DMS153 (cell line): ENCODE measurements around the gene HSF2.

Source experiments
- DNase-seq: peaks from one replicate; lab custom pipeline; 2025; lab: John Stamatoyannopoulos, UW

The HSF2 gene

DNA sequence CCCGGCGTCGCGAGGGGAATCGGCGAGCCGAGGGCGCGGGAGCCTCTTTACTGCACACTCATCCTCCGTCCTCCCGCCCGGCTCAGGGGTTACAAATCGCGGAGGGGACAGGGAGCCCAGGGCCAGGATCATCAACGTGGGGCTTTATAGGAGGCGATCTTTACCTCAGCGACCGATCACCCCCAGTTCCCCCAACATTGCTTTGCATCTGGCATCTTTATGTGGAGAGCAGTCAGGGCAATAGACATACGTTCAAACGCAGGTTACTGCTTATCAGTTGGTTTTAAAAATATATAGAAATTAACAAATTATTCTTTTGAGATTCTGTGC is 634 bp downstream of the HSF2 start:
- no peak for DNase-seq

DNA sequence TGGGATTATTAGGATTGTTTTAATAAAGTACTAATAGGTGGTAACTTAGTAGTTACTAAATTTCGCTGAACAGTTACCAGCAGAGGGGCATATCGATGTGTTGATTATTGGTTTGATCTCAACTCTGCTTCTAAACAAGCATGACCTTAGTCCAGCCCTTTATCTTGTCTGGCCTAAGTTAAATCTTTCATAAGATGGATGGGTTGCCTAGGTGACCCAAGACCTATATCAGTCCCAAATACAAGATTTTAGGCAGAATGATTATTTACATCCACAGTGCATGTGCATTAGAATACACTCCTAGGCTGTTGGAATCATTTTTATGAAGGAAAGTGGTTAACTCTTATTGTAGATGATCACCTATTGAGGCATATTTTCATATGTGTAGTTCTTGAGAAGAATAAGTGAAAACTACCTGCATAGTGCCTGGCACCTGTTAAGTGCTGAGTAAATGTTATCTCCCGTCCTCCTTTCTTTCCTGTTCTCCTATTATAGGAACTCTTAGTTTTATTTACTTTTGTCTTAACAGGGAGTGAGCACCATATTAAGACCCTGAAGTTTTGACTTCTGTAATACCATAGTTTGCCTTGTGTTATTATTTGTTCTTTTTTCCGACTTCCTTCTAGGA is 1.1 kb downstream of the HSF2 start:
- no peak for DNase-seq

DNA sequence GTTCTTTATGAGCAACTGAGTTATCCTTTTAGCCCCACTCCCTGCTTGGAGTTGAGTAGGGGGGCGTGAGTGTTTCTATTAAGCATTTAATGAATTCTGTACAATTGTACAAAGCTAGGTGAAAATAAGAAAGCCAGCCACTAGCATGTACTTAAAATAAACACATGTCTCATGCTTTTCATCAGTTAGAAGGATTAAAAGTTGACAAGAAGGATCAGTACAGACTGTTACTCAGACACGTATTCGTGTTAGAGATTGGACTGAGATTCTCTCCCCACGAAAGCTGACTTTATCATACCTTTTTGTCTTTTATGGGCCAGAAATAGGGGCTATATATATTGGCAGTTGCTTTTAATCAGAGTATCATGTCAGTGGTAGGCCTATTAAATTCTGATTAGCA is 1.7 kb downstream of the HSF2 start:
- no peak for DNase-seq

DNA sequence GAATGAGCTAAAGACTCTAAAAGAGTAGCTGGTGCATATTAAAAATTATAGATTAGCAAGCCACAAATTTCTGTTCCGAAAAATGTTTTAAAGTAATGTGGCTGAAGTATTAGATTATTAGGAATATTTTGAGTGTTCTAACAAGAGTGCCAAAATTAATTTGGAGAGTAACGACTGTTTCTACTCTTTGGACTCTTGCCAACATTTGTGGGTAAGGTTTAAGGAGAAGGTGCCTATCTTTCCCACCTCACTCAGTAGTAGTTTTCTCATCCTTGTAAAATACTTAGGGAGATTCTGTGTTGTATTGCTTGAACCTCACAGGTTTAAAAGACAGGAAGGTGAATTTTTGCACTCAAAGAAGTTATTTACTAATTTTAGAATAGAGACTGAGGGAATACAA is 5.0 kb downstream of the HSF2 start:
- no peak for DNase-seq

DNA sequence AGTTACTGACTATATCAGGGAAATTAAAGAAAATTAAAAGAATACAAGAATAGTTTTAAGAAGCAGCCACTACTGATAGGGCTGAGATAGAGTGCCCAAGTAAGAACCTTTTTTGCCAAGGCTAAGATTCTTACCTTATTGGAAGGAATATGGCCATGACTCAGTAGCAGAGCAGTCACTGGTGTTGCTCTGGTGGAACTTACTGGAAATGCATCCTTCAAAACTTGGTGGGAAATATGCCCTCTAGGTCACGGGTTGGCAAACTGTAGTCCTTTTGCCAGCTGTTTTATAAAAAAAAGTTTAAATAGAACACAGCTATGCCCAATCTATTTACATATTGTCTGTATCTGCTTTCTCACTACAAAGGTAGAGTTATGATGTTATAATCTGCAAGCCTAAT is 6.0 kb downstream of the HSF2 start:
- DNase-seq, result no peak

DNA sequence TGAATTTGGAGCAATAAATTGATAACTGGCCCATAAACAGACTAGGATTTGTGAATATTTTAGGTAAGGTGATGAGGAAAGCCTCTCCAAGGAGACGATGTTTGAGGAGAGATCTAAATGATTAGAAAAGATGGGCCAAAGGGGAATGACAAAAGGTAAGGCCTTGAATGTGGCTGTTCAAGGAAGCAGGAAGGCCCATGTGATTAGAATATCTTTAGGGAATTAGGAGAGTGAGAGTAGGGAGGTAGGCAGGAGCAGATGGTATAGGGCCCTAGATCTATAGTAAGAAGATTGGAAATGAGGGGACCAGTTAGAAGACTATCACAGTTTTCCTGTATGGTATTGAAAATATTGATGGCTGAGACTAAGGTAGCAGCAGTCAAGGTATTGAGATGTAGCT is 6.7 kb downstream of the HSF2 start:
- DNase-seq, result no peak

DNA sequence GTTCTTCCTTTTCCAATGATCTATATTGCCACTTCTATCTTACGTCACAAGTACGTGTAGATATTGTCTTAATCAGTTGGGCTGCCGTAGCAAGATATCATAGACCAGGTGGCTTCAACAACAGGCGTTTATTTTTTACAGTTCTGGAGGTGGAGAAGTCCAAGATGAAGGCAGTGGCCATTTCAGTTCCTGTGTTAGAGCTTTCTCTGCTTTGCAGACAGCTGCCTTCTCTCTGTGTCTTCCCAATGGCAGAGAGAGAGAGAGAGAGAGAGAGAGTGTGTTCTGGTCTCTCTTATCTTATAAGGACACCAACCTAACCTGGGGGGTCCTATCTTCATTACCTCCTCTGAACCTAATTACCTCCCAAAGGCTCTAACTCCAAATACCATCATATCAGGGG is 8.3 kb downstream of the HSF2 start:
- DNase-seq, result no peak

DNA sequence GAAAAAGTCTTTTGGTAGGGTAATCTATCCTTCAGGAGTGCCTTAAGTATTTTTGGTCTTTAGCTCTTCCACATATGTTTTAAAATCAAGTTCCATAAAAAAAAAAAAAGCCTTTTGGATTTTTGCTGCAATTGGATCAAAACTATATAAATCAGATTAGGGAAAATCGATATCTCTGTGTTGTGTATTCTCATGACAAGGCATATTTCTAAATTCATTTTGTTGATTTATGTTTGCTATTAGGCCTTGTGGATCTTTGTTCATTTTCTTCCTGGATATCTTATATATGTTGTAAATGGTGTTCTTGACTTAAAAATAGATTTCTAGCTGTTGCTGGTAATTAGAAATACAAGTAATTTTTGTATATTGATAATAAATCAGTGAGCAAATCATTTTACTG is 8.8 kb downstream of the HSF2 start:
- no peak for DNase-seq

DNA sequence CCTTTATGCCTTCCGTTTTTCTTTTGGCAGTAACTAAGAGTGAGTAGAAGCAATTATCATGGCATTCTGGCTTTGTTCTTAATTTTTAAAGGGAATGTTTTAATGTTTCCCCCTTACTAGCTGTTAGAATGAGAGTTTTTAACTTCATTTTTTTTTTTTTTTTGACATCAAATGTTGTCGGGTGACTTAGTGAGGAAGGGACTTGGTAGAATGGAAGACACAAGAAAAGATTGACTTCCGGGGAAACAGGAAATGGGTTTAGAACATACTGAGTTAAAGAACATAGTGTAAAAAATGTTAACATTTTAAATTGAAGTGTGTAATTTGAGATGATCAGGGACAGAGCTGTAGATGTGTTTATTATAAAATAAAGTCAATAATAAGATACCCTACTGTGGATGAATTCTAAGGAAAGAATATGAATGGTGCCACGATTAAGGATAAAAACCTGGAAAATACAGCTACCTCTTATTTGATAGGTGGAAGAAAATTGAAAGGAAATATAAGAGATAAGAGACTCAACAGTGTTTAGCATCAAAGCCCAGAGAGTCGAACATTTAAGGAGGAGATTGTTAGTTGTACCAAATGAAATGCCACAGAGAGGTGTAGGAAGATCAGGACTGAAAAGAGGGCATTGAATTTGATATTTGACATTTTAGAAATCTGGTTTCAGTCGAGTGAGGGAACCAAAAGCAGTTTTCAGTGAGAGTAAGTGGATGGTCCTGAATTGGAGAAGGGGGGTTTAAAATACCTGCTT is 9.4 kb downstream of the HSF2 start:
- DNase-seq, result no peak

DNA sequence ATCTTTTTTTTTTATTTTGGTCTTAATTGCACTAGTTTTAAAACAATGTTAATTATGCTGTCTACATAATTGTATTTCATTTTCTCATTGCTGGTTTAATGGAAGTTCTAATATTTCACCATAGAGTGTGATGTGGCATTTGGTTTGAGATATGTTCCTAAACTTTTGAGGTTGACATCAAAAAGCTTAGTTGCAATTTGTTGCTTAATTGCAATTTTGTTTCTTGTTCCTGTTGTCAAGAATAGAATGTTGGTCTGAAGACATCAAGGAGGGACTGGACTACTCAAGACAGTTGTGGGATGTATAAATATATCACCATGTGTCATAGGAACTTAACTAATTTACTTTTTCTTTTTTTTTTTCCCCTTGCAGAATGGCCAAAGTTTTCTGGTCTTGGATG is 12.5 kb downstream of the HSF2 start:
- DNase-seq, result no peak

DNA sequence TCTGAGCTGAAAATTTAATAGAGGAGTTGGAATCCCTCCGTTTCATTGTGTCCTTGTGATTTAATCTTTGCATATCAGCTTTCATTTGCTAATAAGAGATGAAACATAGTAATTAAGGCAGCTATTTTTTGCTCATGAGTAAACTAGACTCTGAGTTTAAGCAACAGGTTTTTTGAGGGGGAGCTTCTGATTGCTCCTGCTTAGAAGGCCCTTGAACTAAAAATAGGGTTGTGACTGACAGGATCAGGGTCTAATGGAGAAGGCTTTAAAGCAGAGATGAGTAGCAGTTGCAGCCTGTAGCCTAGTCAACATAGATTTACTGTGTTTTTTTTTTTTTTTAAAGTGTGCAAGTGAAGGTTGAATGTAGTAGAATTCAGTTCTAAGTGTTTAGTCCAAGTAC is 17.4 kb downstream of the HSF2 start:
- DNase-seq, result no peak

DNA sequence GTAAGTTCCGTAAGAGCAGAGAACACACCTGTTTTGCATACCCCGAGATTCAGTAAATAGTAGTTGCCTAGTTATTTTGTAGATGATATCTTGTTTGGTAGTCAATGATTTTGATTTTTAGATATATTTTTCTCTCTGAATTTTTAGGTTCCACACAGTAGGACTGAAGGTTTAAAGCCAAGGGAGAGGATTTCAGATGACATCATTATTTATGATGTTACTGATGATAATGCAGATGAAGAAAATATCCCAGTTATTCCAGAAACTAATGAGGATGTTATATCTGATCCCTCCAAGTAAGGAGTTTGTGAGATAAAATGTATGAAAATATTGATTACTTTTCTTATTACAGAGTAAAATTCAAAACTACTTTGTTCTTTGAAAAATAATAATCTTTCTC is 22.6 kb downstream of the HSF2 start:
- DNase-seq, result no peak

DNA sequence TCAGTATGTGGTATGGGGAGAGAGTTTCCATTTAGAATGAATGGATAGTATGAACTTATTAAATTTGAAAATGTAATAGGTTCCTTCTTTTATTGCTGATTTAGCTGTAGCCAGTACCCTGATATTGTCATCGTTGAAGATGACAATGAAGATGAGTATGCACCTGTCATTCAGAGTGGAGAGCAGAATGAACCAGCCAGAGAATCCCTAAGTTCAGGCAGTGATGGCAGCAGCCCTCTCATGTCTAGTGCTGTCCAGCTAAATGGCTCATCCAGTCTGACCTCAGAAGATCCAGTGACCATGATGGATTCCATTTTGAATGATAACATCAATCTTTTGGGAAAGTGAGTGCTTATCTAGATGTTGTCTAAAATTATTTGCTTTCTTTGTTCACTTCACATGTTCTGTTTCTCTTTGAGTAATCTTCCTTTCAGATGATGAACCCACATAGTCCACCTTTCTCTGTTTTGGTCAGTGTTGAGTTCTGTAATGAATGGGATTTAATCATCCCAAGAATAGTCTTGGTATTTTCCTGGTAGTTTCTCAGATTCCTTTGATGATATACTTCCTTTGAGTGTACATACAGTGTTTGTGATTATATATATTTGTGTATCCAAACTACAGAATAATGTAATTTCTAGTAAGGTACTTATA is 23.3 kb downstream of the HSF2 start:
- DNase-seq, result no peak

DNA sequence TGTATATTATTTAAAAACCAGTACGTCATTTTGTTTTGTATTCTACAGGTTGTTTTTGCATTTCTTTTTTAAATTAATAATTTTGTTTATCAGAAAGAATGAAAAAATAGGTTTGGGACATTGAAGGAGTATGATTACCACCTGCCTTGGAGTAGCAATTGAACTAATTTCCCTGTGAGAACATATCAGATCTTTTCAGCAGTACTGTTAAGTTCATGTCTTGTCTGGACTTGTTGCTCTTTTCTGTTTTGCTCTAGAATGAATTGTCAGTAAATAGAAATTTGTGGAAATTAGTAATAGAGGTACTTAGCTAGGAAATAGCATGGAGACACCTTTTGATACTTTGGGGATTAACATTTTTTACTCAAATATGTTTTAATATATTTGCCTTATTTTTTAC is 24.3 kb downstream of the HSF2 start:
- no peak for DNase-seq

DNA sequence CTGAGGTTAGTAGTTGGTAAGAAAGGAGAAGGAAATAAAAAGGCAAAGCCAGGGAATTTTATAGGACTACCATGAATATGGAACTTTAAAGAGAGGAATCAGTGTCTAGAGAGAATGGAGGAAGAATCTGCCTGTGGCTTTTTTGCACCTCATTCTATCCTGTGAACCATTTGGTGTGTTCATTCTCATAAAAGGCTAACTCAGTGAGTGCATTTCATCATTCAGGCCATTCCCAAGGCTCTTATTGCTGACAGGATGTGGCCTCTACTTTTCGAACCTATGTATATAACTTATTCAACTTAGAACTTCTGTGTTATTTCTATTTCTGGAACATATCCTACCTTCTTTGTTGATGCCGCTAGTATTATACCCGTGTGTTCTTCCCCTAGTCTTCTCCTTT is 27.1 kb downstream of the HSF2 start:
- no peak for DNase-seq

DNA sequence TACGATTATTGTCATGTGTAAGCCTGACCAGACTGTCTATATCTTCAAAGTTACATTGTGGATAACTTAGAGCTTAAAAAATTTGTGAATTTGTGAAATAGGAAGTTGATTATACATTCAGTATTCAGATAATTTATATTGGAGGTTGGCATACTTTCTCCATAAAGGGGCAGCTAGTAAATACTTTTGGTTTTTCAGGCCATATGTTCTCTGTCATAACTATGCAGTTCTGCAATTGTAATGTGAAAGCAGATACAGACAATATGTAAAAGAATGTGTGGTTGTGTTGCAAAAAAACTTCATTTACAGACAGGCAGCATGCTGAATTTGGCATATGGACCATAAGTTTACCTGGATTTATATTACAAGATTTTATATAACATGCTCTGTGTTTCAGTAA is 29.3 kb downstream of the HSF2 start:
- no peak for DNase-seq

DNA sequence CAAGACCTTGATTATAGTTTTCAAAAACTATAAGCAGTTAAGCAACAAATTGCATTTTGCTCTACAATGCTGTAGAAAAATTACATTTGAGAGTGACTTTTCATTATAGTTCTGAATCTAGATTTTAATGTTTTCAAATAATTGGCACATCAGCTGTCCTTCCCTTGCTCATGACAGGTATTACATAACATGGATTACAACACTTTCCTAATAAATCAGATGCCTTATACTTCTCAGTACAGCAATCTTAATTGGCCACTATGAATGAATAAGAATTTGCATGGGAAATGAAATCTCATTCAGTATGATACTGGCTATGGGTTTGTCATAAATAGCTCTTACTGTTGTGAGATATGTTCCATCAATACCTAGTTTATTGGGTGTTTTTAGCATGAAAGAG is 29.9 kb downstream of the HSF2 start:
- no peak for DNase-seq

DNA sequence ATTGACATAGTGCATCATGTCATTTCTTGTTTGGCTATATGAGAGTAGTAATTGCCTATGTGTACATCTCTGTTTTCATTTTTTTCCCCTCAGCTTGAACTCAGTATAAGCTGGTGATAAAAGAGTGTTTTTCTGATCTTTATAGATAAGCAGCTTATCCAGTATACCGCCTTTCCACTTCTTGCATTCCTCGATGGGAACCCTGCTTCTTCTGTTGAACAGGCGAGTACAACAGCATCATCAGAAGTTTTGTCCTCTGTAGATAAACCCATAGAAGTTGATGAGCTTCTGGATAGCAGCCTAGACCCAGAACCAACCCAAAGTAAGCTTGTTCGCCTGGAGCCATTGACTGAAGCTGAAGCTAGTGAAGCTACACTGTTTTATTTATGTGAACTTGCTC is 32.3 kb downstream of the HSF2 start:
- no peak for DNase-seq

DNA sequence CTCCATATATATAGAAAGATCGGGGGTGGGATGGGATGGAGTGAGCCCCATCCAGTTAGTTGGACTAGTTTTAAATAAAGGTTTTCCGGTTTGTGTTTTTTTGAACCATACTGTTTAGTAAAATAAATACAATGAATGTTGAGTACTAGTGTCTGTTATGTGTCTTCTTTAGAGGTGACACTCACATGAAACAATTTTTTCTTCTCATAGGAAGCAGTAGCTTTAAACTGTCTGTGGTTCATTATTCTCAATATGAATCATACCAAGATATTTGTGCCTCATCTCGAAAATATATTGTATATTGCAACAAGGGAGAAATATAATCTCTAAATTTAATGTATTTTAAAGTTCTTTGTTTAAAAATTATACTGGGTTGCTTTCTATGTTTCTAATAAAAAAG is 33.4 kb downstream of the HSF2 start:
- no peak for DNase-seq

DNA sequence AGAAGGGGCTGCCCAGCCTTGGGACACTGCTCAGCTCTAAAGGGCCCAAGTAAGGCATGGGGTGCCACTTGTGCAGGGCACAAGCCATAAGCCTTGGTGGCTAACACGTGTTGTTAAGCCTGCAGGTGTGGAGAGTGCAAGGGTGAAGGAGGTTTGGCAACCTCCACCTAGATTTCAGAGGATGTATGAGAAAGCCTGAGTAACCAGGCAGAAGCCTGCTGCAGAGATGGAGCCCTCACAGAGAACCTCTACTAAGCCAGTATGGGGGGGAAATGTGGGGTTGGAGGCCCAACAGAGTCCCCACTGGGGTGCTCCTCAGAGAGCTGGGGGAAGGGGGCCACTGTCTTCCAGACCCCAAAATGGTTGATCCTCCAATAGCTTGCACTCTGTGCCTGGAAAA is 39.5 kb downstream of the HSF2 start:
- DNase-seq, result no peak

DNA sequence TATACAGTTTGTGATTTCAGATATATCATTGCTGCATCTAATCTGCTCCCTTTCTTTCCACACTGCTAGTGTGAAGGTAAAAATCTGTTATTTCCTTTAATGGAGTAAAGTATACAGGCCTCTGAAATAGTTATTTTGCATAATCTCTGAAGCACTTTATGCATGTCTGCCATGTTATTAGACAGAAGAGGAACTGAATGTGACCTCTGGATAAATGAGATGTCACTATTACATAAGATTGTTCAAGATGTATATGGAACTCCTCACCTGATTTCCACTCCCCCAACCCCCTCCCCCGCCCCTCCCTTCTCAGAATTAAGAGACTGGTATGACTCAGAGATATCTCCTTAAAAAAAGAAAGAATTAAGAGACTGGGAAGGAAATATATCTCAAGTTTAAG is 45.8 kb downstream of the HSF2 start:
- no peak for DNase-seq

DNA sequence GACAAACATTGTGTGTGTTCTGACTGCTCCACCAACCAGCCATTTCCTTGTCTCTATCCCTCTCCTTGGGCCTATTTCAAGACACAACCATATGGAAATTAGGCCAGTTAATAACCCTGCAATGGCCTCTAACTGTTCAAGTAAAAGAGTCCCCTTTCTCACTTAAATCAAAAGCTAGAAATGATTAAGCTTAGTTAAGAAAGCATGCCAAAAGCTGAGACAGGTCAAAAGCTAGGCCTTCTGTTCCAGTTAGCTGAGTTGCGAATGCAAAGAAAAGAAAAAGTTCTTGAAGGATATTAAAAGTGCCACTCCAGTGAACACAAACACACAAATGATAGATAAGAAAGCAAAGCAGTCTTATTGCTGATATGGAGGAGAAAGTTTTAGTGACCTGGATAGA is 49.6 kb downstream of the HSF2 start:
- DNase-seq, result no peak

DNA sequence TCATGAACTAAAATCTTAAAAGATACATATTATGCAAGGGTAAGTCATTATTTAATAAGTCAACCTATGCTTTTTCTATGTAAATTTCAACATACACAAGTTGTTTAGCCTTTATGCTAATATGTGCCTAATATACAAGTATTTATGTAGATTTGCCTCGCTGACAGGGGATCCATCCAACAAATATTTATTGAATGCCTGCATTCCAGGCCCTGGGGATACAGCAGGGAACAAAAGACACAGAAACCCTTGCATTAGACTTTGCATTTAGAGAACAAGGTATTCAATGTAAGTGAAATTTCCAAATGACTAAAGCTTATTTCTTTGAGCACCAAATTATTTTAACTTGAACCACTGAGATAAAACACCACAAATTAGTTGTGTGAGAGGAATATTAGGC is 53.1 kb downstream of the HSF2 start:
- no peak for DNase-seq

DNA sequence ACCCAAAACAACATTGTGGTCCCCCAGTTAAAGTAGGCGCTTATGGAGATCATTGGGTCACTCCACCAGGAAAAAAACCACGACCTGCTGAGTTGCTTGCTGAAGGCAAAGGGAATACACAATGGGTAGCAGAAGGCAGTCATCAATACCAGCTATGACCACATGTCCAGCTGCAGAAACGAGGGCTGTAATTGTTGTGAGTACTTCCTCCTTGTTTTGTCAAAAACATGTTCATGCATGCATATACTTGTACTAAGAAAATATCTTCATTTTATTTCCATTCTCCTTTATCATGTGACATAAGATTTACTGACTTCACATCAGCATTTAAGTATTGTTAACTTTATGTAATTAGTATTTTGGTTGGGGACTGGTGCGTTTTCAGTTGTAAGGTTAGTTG is 55.2 kb downstream of the HSF2 start:
- DNase-seq, result no peak
